Thoracic aorta (tissue), 2 donors: ENCODE results near the gene GNB3. TPM values are rescaled to one million over a fixed set of nuclear protein-coding genes. Genes with fewer than 3 reads are reported as not detected.
"Not testable (repeated sequence)": the region's sequence is repeated elsewhere in the genome, so short reads cannot be mapped to it uniquely, and the experiment has no call there.

Source experiments
- ATAC-seq: fragments of 150-250 bp; one replicate; pipeline ENCODE4 v1.8.0; 2017; ENCODE audit warnings: low read depth; ENCODE audit not compliant: insufficient number of reproducible peaks, low FRiP score
- DNase-seq: peaks from one replicate; pipeline ENCODE4 v3.0.0-alpha.2; 2020; ENCODE audit warnings: low spot score
- H3K27ac ChIP-seq, 2 donors: fragments of 200-600 bp; sonication (generic); 1 replicate in 1 of 2; 2 replicates in 1 of 2; pipeline ENCODE4 v1.5.1; 2016; ENCODE audit warnings: mild to moderate bottlenecking in 2 of 2, moderate library complexity in 2 of 2
- H3K27me3 ChIP-seq: fragments of 200-600 bp; sonication (generic); replicated peaks from 2 replicates; pipeline ENCODE4 v1.6.0; 2016; ENCODE audit warnings: mild to moderate bottlenecking; ENCODE audit not compliant: insufficient read depth
- H3K36me3 ChIP-seq: fragments of 200-600 bp; sonication (generic); one replicate; pipeline ENCODE4 v1.5.1; 2016
- H3K4me1 ChIP-seq, 2 donors: fragments of 200-600 bp; sonication (generic); 1 replicate in 1 of 2; 2 replicates in 1 of 2; pipeline versions ENCODE4 v1.5.1 to v1.6.0; 2016; ENCODE audit warnings: low read depth in 2 of 2, mild to moderate bottlenecking in 1 of 2; ENCODE audit not compliant: control insufficient read depth in 1 of 2
- H3K4me3 ChIP-seq: fragments of 200-600 bp; sonication (generic); 2 replicates; pipeline ENCODE4 v1.5.1; 2016; ENCODE audit warnings: mild to moderate bottlenecking
- H3K9me3 ChIP-seq: fragments of 200-600 bp; sonication (generic); 2 replicates; pipeline ENCODE4 v1.5.1; 2016
- total RNA-seq, 2 donors: library from RNA; depleted of rRNA; stranded (reverse); fragments of >200 nt; gene quantifications; one replicate each; pipeline versions ENCODE4 v1.1.0 to v1.2.3, GENCODE V29; 2016
- TF ChIP-seq, protein P1 (sequence below): fragments of 200-600 bp; sonication (generic); IDR thresholded peaks from one replicate; pipeline ENCODE4 v1.5.1; 2019; ENCODE audit warnings: antibody characterized with exemption

GNB3 gene
- total RNA-seq, 2 donors from 2014 or later = 9.3 to 16.6 TPM

DNA sequence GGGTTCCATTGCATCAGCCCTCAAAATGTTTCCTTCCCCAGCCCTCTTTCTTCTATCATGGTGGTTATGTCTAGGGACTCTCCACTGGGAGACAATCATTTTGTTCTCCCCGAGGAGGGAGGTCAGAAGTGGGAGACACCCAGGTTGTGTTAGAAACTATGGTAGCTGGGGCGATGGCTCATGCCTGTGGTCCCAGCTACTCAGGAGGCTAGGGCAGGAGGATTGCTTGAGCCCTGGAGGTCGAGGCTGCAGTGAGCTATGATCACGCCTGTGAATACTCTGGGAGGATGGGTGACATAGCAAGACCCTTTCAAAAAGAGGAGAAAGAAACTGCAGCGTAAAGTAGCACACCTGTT lies 50.9 kb downstream of the GNB3 start:
- no peaks in the 10 kb centered on the region for H3K9me3 ChIP-seq
- no peaks in the 10 kb centered on the region for H3K27me3 ChIP-seq
- TF ChIP-seq, protein P1, sequence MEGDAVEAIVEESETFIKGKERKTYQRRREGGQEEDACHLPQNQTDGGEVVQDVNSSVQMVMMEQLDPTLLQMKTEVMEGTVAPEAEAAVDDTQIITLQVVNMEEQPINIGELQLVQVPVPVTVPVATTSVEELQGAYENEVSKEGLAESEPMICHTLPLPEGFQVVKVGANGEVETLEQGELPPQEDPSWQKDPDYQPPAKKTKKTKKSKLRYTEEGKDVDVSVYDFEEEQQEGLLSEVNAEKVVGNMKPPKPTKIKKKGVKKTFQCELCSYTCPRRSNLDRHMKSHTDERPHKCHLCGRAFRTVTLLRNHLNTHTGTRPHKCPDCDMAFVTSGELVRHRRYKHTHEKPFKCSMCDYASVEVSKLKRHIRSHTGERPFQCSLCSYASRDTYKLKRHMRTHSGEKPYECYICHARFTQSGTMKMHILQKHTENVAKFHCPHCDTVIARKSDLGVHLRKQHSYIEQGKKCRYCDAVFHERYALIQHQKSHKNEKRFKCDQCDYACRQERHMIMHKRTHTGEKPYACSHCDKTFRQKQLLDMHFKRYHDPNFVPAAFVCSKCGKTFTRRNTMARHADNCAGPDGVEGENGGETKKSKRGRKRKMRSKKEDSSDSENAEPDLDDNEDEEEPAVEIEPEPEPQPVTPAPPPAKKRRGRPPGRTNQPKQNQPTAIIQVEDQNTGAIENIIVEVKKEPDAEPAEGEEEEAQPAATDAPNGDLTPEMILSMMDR = no peak
- peak overlapping the region; percentile 74 for H3K4me3 ChIP-seq
- no peak for ATAC-seq
- no peak for DNase-seq
- no peaks in the 10 kb centered on the region for H3K36me3 ChIP-seq
- peaks cover 4 to 17% of the 10 kb centered on the region in 2 donors for H3K4me1 ChIP-seq
- peak overlapping the region; percentile 90 to 93 for H3K27ac ChIP-seq

DNA sequence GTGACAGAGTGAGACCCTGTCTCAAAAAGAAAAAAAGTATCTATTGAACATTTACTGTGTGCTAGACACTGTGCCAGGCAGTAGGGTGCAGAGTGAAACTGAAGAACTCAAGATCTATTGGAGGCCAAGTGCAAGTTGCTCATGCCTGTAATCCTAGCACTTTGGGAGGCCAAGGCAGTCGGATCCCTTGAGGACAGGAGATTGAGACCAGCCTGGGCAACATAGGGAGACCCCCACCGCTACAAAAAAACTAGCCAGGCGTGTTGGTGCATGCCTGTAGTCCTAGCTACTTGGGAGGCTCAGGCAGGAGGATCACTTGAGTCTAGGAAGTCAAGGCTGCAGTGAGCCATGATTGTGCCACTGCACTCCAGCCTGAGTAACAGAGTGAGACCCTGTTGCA lies 52.0 kb downstream of the GNB3 start:
- H3K36me3 ChIP-seq = not testable (repeated sequence)

DNA sequence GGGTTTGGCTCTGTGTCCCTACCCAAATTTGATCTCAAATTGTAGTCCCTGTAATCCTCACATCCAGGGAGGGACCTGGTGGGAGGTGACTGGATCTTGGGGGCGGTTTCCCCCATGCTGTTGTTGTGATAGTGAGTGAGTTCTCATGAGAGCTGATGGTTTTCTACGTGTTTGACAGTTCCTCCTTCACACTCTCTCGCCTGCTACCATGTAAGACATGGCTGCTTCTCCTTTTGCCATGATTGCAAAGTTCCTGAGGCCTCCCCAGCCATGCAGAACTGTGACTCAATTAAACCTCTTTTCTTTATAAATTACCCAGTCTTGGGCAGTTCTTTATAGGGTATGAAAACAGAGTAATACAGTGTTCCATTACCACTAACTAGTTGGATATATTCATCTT lies 53.6 kb downstream of the GNB3 start:
- no peak overlapping the region for H3K4me3 ChIP-seq
- H3K27ac ChIP-seq = no peak overlapping the region
- no peaks in the 10 kb centered on the region for H3K36me3 ChIP-seq
- DNase-seq (no peak), ATAC-seq (no peak)
- H3K27me3 ChIP-seq = no peaks in the 10 kb centered on the region
- H3K9me3 ChIP-seq = no peaks in the 10 kb centered on the region
- peaks cover 4 to 17% of the 10 kb centered on the region in 2 donors for H3K4me1 ChIP-seq
- TF ChIP-seq, protein P1 = no peak

More for the DNA sequence above, 52.0 kb downstream of the GNB3 start:
- not testable (repeated sequence) for H3K27me3 ChIP-seq, H3K4me3 ChIP-seq, DNase-seq, H3K27ac ChIP-seq, H3K9me3 ChIP-seq, ATAC-seq
- H3K4me1 ChIP-seq = peaks cover 4 to 17% of the 10 kb centered on the region in 2 donors

Other genes with a start within 250 kb of the GNB3 start
- gene CHD4, start 233.5 kb upstream of the GNB3 start, total RNA-seq = 100 to 1,000 TPM; 193 to 205 TPM
- 1 to 10 TPM; 4.8 to 6.8 TPM for gene LPAR5, start 205.0 kb upstream of the GNB3 start, total RNA-seq
- gene ACRBP, start 193.5 kb upstream of the GNB3 start, total RNA-seq = 1 to 10 TPM; 5.1 to 9.1 TPM
- 10 to 100 TPM; 21.8 to 36.9 TPM for gene ING4, start 177.8 kb upstream of the GNB3 start, total RNA-seq
- gene ZNF384, start 151.6 kb upstream of the GNB3 start, total RNA-seq = 10 to 100 TPM; 36.8 to 45.3 TPM
- gene PIANP, start 140.1 kb upstream of the GNB3 start, total RNA-seq = 1 to 10 TPM; 3.1 to 4.2 TPM
- gene COPS7A, start 116.9 kb upstream of the GNB3 start, total RNA-seq = 10 to 100 TPM; 69.9 to 78.2 TPM
- gene MLF2, start 87.8 kb upstream of the GNB3 start, total RNA-seq = 100 to 1,000 TPM; 129 to 179 TPM
- gene PTMS, start 74.6 kb upstream of the GNB3 start, total RNA-seq = 100 to 1,000 TPM; 168 to 186 TPM
- gene LAG3, start 68.4 kb upstream of the GNB3 start, total RNA-seq = 1 to 10 TPM in 1 of 2 donors, under 1 TPM in 1; 0.95 to 1.5 TPM
- 10 to 100 TPM; 22.3 to 25.0 TPM for gene CD4, start 51.4 kb upstream of the GNB3 start, total RNA-seq
- 1 to 10 TPM; 1.1 to 3.1 TPM for gene GPR162, start 19.1 kb upstream of the GNB3 start, total RNA-seq
- gene P3H3, start 12.5 kb upstream of the GNB3 start, total RNA-seq = 10 to 100 TPM; 66.1 to 77.7 TPM
- gene CDCA3, start 10.4 kb downstream of the GNB3 start, total RNA-seq = 1 to 10 TPM; 1.8 to 1.9 TPM
- gene USP5, start 11.2 kb downstream of the GNB3 start, total RNA-seq = 10 to 100 TPM; 54.3 to 62.7 TPM
- 100 to 1,000 TPM; 287 to 322 TPM for gene TPI1, start 26.6 kb downstream of the GNB3 start, total RNA-seq
- gene SPSB2, start 32.4 kb downstream of the GNB3 start, total RNA-seq = 10 to 100 TPM in 1 of 2 donors, 1 to 10 TPM in 1; 9.2 to 19.1 TPM
- 1 to 10 TPM; 8.5 TPM for gene LRRC23, start 63.9 kb downstream of the GNB3 start, total RNA-seq
- gene ENO2, start 73.7 kb downstream of the GNB3 start, total RNA-seq = 10 to 100 TPM; 53.6 to 57.9 TPM
- 100 to 1,000 TPM; 109 to 163 TPM for gene ATN1, start 87.0 kb downstream of the GNB3 start, total RNA-seq
- gene RNU7-1, start 102.9 kb downstream of the GNB3 start, total RNA-seq = not detected
- gene C12orf57, start 103.1 kb downstream of the GNB3 start, total RNA-seq = 100 to 1,000 TPM; 370 to 416 TPM
- gene PTPN6, start 110.4 kb downstream of the GNB3 start, total RNA-seq = 10 to 100 TPM; 19.0 to 24.0 TPM
- gene PHB2, start 129.7 kb downstream of the GNB3 start, total RNA-seq = 100 to 1,000 TPM; 103 to 139 TPM
- gene EMG1, start 130.0 kb downstream of the GNB3 start, total RNA-seq = 10 to 100 TPM; 31.5 to 31.7 TPM
- gene LPCAT3, start 177.6 kb downstream of the GNB3 start, total RNA-seq = 10 to 100 TPM; 40.5 to 51.9 TPM
- gene C1S, start 219.8 kb downstream of the GNB3 start, total RNA-seq = 100 to 1,000 TPM; 456 to 715 TPM